ENCODE results near the gene TNXB.
"Not testable (repeated sequence)": the region's sequence is repeated elsewhere in the genome, so short reads cannot be mapped to it uniquely, and the experiment has no call there.

The TNXB gene

GRCh38 chr6:32112431-32112980 lies 3.4 kb upstream of the TNXB start:
- in situ Hi-C loops (cut with MboI; ENCODE audit: low sequenced_read_pairs), result no loop called here

- in situ Hi-C loops (cut with MboI; ENCODE audit: low sequenced_read_pairs), result no loop called here
Observed at GRCh38 chr6:32111424-32112066, 2.4 kb upstream of the TNXB start.

DNA sequence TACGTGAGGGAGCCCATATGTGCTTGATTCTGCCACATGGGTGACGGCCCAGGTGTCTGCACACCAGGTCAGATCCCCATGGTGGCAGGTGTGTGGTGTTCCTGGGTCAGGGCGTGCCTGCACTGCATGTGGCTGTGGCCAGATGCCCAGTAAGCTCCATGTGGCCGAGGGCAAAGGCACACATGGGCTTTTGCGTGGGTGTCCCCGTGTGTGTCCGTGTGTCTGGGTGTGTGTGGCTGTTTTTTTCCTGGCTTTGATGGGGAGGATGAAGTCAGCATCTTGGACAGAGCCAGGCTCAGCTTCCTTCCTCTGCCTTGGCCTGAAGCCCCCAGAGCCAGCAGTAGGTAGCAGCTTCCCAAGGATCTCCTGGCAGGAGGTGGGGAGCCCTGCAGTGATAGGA lies 1.5 kb upstream of the TNXB start:
- in situ Hi-C loops (cut with MboI; ENCODE audit: low sequenced_read_pairs), result no loop called here

DNA sequence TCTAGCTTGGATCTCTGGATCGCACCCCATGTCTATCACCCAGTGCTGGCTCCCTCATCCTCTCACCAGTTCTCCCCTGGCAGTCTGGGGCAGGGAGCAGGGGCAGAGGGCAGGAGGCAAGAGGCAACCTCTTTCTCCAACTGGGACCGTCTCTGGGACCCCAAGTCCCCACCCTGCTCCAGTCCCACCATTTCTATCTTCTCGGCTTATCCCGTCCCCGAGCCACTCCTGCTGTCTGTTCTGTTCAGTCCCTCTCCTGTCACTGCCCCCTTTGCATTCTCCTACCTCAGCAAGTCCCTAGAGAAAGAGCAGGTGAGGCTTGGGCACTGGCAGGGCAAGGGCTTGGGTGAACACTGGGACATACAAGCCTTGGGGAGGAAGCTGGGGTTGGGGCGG lies 625 bp upstream of the TNXB start:
- in situ Hi-C loops (cut with MboI; ENCODE audit: low sequenced_read_pairs), result no loop called here

- in situ Hi-C loops (cut with MboI; ENCODE audit: low sequenced_read_pairs), result no loop called here
Observed at GRCh38 chr6:32108727-32109113, 418 bp downstream of the TNXB start.

DNA sequence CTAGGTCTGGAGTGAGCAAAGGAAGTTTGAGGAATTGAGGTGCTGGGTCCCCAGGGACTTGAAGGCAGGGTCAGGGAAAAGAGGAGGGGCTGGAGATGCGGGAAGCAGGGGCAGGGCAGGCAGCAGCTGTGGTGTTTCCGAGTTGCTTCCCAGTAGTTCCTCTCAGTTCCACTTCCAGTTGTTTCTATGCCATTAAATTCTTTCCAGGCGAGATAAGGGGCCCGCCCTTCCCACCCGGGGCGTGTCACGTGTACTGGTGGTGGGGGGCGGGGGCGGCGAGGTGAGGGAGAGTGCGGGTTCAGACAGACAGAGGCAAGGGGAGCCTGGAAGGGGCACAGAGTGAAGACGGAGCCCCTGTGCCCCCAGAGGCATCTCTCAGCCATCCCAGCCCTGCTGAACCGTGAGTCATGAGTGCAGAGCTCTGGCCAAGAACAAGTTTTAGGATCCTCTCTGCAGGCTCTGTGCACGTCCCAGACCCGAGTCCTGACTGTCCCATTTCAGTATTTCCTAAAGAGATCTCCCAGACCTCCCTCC lies 977 bp downstream of the TNXB start:
- in situ Hi-C loops (cut with MboI; ENCODE audit: low sequenced_read_pairs), result no loop called here

- in situ Hi-C loops (cut with MboI; ENCODE audit: low sequenced_read_pairs), result no loop called here
Observed at GRCh38 chr6:32107406-32107805, 1.7 kb downstream of the TNXB start.

DNA sequence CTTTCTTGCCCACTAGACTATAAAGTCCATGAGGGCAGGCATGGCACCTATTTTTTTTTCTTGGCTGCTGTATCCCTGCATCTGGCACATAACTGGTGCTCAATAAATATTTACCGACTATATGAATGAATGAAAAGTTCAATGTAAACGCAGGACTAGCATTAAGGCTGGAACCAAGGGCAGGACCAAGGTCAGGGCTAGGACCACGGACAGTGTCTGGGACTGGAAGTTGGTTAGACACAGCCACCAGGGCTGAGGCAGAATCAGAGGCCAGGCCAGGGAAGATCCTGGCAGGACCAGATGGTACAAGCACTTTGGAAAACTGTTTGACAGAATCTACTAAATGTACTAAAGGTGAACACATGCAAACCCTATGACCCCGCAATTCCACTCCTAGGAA lies 3.7 kb downstream of the TNXB start:
- in situ Hi-C loops (cut with MboI; ENCODE audit: low sequenced_read_pairs), result no loop called here

GRCh38 chr6:32102255-32102654 lies 6.9 kb downstream of the TNXB start:
- in situ Hi-C loops (cut with MboI; ENCODE audit: low sequenced_read_pairs), result no loop called here

DNA sequence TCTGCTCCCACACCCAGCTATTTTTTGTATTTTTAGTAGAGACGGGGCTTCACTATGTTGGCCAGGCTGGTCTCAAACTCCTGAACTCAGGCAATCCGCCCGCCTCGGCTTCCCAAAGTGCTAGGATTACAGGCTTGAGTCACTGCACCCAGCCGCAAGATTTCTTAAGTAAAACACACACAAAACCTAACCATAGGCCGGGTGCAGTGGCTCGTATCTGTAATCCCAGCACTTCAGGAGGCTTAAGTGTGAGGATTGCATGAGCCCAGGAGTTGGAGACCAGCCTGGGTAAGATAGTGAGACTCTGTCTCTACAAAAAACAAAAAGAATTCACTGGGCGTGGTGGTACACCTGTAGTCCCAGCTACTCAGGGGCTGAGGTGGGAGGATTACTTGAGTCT lies 8.9 kb downstream of the TNXB start:
- in situ Hi-C loops (cut with MboI; ENCODE audit: low sequenced_read_pairs), result not testable (repeated sequence)

GRCh38 chr6:32097364-32097763 lies 11.8 kb downstream of the TNXB start:
- in situ Hi-C loops (cut with MboI; ENCODE audit: low sequenced_read_pairs), result loop anchor here (25.0 kb wide), 1 partner anchor 690 kb away; no protein-coding TSS in a partner anchor

DNA sequence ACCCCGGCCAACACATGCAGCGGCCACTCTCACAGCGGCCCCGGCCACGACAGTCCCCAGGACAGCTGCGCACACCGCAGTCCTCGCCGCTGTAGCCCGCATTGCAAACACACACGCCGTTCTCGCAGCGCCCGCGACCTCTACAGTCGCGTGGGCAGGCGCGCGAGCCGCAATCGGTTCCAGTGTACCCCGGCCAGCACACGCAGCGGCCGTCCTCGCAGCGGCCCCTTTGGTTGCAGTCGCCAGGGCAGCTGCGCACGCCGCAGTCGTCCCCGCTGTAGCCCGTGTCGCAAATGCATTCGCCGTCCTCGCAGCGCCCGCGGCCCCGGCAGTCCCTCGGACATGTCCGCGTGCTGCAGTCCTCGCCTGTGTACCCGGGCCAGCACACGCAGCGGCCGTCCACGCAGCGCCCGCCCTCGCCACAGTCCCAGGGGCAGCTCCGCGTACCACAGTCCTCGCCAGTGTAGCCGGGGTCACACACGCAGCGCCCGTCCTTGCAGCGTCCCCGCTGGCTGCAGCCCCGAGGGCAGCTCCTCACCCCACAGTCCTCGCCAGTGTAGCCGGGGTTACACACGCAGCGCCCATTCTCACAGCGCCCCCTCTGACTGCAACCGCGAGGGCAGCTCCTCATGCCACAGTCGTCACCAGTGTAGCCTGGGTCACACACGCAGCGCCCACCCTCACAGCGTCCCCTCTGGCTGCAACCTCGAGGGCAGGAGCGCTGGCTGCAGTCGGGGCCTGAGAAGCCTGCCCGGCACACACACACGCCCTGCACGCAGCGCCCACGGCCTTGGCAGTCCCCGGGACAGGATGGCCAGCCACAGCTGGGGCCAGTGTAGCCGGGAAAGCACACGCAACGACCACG lies 12.5 kb downstream of the TNXB start:
- in situ Hi-C loops (cut with MboI; ENCODE audit: low sequenced_read_pairs), result loop anchor here (25.0 kb wide), 1 partner anchor 691 kb away; no protein-coding TSS in a partner anchor

DNA sequence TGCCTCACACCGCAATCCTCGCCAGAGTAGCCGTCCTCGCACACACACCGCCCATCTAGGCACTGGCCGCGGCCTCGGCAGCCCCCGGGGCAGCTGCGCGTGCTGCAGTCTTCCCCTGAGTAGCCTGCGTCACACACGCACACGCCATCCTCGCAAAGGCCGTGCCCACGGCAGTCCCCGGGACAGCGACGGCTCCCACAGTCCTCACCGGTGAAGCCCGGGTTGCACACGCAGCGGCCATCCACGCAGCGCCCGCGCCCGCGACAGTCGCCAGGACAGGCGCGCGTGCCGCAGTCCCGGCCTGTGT lies 13.1 kb downstream of the TNXB start:
- in situ Hi-C loops (cut with MboI; ENCODE audit: low sequenced_read_pairs), result loop anchor here (25.0 kb wide), 1 partner anchor 691 kb away; no protein-coding TSS in a partner anchor

- in situ Hi-C loops (cut with MboI; ENCODE audit: low sequenced_read_pairs), result loop anchor here (25.0 kb wide), 1 partner anchor 692 kb away; no protein-coding TSS in a partner anchor
Observed at GRCh38 chr6:32095338-32096086, 13.6 kb downstream of the TNXB start.

DNA sequence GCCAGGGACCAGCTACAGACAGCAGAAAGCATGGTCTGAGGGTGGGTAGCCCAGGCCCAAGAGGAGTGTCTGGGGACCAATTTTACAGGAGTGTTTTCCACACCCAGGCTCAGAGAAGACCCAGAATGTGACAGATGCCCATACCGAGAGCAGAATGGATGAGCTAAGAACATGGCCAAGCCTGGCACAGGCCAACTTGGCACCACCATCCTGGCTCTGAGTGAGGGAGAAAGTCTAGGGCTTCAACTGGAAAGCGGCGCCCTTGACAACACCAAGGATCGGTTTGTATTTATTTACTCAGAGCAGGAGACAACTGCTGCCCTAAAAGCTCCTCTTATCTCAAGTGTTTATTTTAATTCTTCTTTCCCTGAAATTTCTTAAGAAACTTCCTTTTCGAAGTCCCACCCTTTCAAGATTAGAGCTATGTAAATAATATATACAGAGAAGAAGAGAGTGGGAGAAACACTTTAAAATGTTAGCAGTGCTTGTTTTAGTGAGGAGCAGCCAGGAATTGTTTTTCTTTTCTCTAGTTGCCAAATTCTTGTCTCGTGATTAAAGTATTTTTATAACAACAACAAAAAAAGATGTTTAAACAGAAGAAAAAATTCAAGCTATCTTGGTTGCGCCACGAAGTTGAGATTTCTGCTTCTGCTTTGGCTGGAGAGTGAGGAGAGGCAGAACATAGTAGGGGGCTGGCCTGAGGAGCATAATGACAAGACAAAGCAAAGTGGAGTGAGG lies 16.2 kb downstream of the TNXB start:
- in situ Hi-C loops (cut with MboI; ENCODE audit: low sequenced_read_pairs), result loop anchor here (25.0 kb wide), 1 partner anchor 694 kb away; no protein-coding TSS in a partner anchor

- in situ Hi-C loops (cut with MboI; ENCODE audit: low sequenced_read_pairs), result loop anchor here (25.0 kb wide), 1 partner anchor 698 kb away; no protein-coding TSS in a partner anchor
Observed at GRCh38 chr6:32089082-32089828, 19.9 kb downstream of the TNXB start.

DNA sequence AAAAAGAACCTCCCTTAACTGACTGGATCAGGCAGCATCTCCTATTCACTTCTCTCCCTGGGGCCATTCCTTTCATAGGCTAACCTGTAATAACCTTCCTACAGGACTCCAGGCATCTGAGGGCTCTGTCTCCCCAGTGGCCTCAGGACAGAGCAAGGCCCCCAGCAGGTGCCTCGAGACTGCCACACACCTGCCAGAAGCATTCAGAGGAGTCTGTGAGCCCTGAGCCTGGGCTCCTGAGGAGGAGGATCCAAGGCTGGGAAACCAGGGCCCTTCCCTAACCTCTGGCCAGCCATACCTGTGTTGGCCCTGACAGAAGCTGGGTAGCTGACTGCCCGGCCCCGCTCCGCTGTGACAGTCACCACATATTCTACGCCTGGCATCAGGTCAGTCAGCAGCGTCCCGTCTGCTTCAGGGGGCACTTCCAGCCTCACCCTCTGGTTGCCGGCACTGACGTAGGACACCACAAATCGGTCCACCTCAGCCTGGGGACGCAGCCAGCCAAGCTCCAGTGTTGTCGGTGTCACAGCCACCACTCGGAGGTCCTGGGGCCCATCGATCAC lies 20.6 kb downstream of the TNXB start:
- in situ Hi-C loops (cut with MboI; ENCODE audit: low sequenced_read_pairs), result loop anchor here (25.0 kb wide), 1 partner anchor 699 kb away; no protein-coding TSS in a partner anchor

- in situ Hi-C loops (cut with MboI; ENCODE audit: low sequenced_read_pairs), result loop anchor here (25.0 kb wide), 1 partner anchor 699 kb away; no protein-coding TSS in a partner anchor
Observed at GRCh38 chr6:32087574-32088486, 21.3 kb downstream of the TNXB start.

Data from HL-60/S4 (cell line).